Memory B cell (primary cell): ENCODE data around the gene PGBD5.
A peak's percentile ranks its signal among the peaks of the same experiment; 100 is the strongest.

ENCODE experiments used
- ATAC-seq: fragments of 150-1000 bp; cut with Tn5 transposase; 2 replicates; pipeline ENCODE4 v1.10.0; 2021; ENCODE audit warnings: low read depth, mild to moderate bottlenecking, moderate library complexity
- DNase-seq, 2 donors: peaks; one replicate each; pipeline ENCODE4 v3.0.0; 2022; ENCODE audit warnings: low spot score in 2 of 2
- H3K27ac Mint-ChIP-seq: one replicate; pipeline ENCODE4 v1.8.0; 2022; ENCODE audit warnings: mild to moderate bottlenecking, moderate library complexity, mixed read lengths
- H3K27me3 Mint-ChIP-seq: one replicate; pipeline ENCODE4 v1.8.0; 2022; ENCODE audit warnings: mixed read lengths
- H3K36me3 Mint-ChIP-seq: one replicate; pipeline ENCODE4 v1.8.0; 2022; ENCODE audit warnings: mild to moderate bottlenecking, mixed read lengths
- H3K4me1 Mint-ChIP-seq: one replicate; pipeline ENCODE4 v1.8.0; 2022; ENCODE audit warnings: mixed read lengths
- H3K4me3 Mint-ChIP-seq: one replicate; pipeline ENCODE4 v1.8.0; 2022; ENCODE audit warnings: mild to moderate bottlenecking, moderate library complexity, mixed read lengths
- H3K9me3 Mint-ChIP-seq: one replicate; pipeline ENCODE4 v1.8.0; 2022; ENCODE audit warnings: mixed read lengths

PGBD5 gene

GRCh38 chr1:230441183-230442029 is 15.3 kb upstream of the PGBD5 start:
- peaks cover 11% of the 10 kb centered on the region for H3K27me3 Mint-ChIP-seq
- peaks cover 6% of the 10 kb centered on the region for H3K9me3 Mint-ChIP-seq
- H3K4me1 Mint-ChIP-seq, result no peaks in the 10 kb centered on the region
- ATAC-seq, result no peak
- H3K36me3 Mint-ChIP-seq, result no peaks in the 10 kb centered on the region
- H3K4me3 Mint-ChIP-seq, result no peak overlapping the region
- no peak overlapping the region for H3K27ac Mint-ChIP-seq
- no peak for DNase-seq

- no peak for ATAC-seq
- DNase-seq, result no peak
- Mint-ChIP-seq H3K4me1 (no peaks in the 10 kb centered on the region), H3K9me3 (peaks cover 3% of the 10 kb centered on the region), H3K36me3 (no peaks in the 10 kb centered on the region), H3K27ac (no peak overlapping the region), H3K4me3 (no peak overlapping the region), H3K27me3 (peaks cover 6% of the 10 kb centered on the region)
Observed at GRCh38 chr1:230435108-230435507, 9.0 kb upstream of the PGBD5 start.

DNA sequence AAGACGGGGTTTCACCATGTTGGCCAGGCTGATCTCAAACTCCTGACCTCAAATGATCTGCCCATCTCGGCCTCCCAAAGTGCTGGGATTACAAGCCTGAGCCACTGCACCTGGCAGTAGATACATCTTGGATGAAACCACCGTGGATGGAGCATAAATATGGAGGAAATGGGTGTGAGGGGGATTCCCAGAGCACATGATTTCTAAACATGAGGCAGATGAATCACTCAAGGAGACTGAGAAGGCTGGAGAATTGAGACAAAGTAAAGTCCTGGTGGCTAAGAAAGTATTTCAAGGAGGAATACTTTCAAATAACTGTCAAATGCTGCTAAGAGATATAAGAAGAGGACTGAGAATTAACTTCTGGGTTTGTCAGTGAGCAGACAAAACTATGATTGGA is 5.4 kb upstream of the PGBD5 start:
- no peak overlapping the region for H3K4me3 Mint-ChIP-seq
- DNase-seq (no peak), ATAC-seq (no peak)
- H3K9me3 Mint-ChIP-seq, result peaks cover 4% of the 10 kb centered on the region
- H3K4me1 Mint-ChIP-seq, result peaks cover 5% of the 10 kb centered on the region
- no peak overlapping the region for H3K27ac Mint-ChIP-seq
- H3K36me3 Mint-ChIP-seq, result peaks cover 2% of the 10 kb centered on the region
- H3K27me3 Mint-ChIP-seq, result peaks cover 18% of the 10 kb centered on the region

DNA sequence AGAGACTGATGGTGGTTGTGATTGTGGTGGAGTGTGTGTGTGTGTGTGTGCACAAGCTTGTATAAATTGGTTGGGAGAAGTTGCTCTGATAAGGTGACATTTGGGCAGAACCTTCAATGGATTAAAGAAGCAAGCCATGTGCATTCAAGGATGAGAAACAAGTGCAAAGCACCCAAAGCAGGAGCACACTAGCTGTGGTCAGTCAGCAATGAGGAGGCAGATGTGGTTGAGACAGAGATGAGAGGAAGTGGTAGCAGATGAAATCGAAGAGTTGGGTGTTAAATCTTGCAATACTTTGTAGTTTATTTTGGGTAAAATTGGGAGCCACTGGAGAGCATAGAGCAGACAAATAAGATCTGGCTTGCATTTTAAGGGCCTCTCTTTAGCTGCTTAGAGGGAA is 4.4 kb upstream of the PGBD5 start:
- peaks cover 2% of the 10 kb centered on the region for H3K36me3 Mint-ChIP-seq
- no peak overlapping the region for H3K4me3 Mint-ChIP-seq
- peaks cover 4% of the 10 kb centered on the region for H3K9me3 Mint-ChIP-seq
- peaks cover 18% of the 10 kb centered on the region for H3K27me3 Mint-ChIP-seq
- ATAC-seq (no peak), DNase-seq (no peak)
- no peak overlapping the region for H3K27ac Mint-ChIP-seq
- H3K4me1 Mint-ChIP-seq, result peaks cover 5% of the 10 kb centered on the region

- Mint-ChIP-seq H3K4me1 (peaks cover 5% of the 10 kb centered on the region), H3K27ac (no peak overlapping the region), H3K9me3 (peaks cover 4% of the 10 kb centered on the region), H3K27me3 (peaks cover 17% of the 10 kb centered on the region), H3K4me3 (no peak overlapping the region), H3K36me3 (peaks cover 2% of the 10 kb centered on the region)
- ATAC-seq (no peak), DNase-seq (no peak)
Observed at GRCh38 chr1:230429067-230429735, 3.1 kb upstream of the PGBD5 start.

DNA sequence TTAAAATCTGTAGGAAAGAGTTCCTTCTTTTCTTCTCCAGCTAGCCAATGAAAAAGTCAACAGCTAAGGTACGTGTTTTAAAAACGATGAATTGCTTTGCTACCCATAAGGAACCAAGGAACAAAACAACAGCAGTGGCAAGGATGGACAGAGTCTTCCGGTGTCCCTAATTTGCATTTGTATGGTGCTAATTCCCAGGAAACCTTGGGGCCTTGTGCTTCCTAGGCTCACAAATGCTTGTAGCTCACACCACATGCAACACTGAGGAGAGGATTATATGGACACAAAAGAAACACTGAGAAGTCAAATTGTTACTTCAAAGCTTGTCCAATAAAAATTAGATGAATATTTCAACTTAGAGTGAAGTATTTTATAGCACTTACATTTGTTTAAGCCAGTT is 1.8 kb upstream of the PGBD5 start:
- Mint-ChIP-seq H3K4me3 (no peak overlapping the region), H3K9me3 (peaks cover 4% of the 10 kb centered on the region), H3K36me3 (peaks cover 2% of the 10 kb centered on the region), H3K4me1 (peaks cover 5% of the 10 kb centered on the region), H3K27ac (no peak overlapping the region), H3K27me3 (peaks cover 19% of the 10 kb centered on the region)
- DNase-seq, result no peak
- no peak for ATAC-seq

DNA sequence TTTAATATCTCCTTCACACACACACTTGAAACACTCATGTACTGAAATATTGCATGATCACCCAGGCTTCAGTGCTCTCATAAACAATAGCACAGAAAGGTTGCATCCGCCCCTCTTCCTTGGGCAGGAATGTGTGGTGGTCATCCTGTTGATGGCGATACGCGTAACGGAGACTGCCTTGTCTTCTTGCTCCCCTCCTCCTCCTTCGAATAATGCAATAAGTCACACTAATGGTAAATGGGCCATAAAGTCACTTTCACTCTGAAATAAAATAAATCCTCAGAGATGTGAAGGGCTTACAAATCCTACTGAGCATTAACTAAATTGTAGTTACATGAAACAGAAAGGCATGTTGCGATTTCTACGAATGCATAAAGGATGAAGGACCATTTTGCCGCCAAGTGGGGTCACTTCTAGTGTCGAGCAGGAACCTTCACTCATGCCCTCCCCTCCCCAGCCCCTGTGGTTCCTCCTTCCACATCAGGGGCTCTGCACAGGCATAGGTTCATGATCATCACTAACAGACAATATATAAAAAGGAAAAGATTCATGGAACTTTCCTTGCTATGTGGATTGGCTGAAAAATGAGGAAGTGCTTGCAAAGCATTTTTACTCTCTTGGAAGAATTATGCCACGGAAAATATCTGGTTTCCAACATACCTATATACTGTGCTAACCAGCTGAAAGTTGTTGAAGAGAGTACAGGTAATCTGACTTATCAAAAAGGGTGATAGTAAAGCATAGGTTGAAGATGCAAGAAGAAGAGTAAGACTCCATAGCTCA is 1.2 kb upstream of the PGBD5 start:
- DNase-seq (no peak), ATAC-seq (no peak)
- Mint-ChIP-seq H3K27me3 (peaks cover 24% of the 10 kb centered on the region), H3K9me3 (peaks cover 4% of the 10 kb centered on the region), H3K4me3 (peak overlapping the region; percentile 76), H3K27ac (no peak overlapping the region), H3K4me1 (peaks cover 7% of the 10 kb centered on the region), H3K36me3 (peaks cover 2% of the 10 kb centered on the region)

DNA sequence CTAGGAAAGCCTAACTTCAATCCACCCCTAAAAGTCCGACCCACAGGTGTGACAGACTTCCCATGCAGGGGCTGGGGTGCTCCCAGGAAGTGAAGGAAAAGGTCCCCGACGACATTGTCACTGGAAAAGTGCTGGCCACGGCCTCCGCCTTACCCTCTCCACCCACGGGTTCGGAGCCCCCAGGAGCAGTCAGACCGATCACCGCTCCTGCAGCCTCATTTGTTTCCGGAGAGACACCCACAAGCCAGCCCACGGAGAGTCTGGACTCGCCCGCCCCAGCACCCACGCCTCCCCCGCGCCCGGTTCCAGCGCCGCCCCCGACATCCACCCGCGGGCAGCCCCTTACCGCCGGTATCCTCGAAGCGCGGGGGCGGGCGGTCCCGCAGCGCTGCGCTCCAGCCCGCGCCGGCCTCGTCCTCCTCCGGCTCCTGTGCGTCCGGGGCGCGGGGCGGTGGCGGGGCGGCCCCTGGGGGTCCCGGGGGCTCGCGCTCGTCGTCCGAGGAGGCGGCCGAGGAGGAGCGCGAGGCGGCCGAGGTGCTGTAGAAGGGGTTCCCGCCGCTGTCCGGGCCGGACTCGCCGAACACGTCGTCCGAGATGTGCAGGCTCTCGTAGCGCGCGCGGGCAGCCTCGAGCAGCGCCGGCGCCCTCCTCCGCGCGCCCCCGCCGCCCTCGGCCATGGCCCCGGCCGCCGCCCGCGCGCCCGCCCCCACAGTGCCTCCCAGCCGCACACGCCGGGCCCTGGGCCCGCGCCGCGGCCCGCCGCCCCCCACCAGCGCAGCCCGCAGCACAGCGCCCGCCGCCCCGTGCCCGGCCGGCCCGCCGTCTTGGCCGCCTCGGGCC is 660 bp downstream of the PGBD5 start:
- peaks cover 26% of the 10 kb centered on the region for H3K27me3 Mint-ChIP-seq
- H3K9me3 Mint-ChIP-seq, result peaks cover 4% of the 10 kb centered on the region
- DNase-seq (no peak), ATAC-seq (no peak)
- peak overlapping the region; percentile 33 for H3K4me3 Mint-ChIP-seq
- no peak overlapping the region for H3K27ac Mint-ChIP-seq
- peaks cover 7% of the 10 kb centered on the region for H3K4me1 Mint-ChIP-seq
- peaks cover 4% of the 10 kb centered on the region for H3K36me3 Mint-ChIP-seq

DNA sequence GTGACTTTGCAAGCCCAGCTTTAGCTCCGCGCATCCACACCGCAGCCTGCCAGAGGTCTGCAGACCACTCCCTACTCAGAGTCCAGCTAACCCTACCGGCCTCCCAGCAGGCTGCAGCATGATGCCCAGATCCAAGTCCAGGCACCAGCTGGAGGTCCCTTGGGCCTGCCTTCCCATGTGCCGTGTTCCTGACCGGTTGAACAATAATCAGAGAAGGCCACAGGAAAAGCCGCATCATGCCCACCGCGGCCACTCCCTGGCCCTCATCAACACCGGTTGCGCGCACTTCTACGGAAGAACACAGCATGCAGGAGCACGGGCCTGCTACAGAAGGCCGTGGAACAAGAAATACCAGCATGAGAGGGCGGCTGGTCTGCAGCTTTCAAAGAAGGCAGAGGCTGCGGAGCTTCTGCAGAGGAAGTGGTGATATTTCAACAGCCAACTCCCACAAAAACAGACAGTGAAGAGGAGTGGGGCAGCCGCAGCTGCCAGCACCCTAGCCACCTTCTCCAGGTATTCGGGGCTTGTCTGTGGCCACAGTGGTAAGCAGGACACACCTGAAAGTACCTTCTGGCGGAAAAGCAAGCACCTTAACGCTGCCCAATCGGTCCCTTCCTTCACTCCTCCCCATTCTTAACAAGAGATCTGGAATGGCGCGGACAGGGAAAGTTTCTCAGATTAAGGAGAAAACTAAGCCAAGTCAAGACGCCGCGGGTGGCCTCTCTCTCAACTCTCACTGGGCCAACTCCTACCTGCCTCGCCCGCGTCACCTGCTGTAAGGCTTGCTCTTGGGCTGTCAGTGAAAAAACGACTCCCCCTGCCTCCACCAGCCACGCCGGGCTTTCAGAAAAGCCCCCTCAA is 1.5 kb downstream of the PGBD5 start:
- H3K4me1 Mint-ChIP-seq, result peaks cover 7% of the 10 kb centered on the region
- H3K9me3 Mint-ChIP-seq, result peaks cover 9% of the 10 kb centered on the region
- H3K27ac Mint-ChIP-seq, result no peak overlapping the region
- peak overlapping the region; percentile 33 for H3K4me3 Mint-ChIP-seq
- peaks cover 4% of the 10 kb centered on the region for H3K36me3 Mint-ChIP-seq
- DNase-seq (no peak), ATAC-seq (no peak)
- peaks cover 24% of the 10 kb centered on the region for H3K27me3 Mint-ChIP-seq

DNA sequence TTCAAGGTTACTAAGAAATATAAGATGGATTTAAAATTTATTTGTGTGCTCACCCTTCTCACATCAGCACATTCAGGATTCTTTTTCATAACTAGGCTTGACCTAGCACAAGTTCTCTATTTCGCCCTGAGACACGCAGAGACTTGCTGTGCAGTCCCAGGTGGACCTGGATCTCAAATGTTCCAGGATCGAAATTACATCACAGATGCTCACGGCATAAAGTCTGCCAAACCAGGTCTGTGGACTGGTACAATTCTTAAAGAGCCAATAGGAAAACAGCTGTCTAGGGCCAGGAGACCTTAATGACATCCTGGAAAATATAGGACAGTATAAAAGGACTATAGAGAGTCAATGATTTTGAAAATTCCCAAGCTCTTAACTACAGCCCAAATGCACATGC is 2.2 kb downstream of the PGBD5 start:
- no peak for ATAC-seq
- Mint-ChIP-seq H3K36me3 (peaks cover 4% of the 10 kb centered on the region), H3K27me3 (peaks cover 20% of the 10 kb centered on the region), H3K4me1 (peaks cover 7% of the 10 kb centered on the region), H3K27ac (no peak overlapping the region), H3K4me3 (no peak overlapping the region), H3K9me3 (peaks cover 11% of the 10 kb centered on the region)
- no peak for DNase-seq

DNA sequence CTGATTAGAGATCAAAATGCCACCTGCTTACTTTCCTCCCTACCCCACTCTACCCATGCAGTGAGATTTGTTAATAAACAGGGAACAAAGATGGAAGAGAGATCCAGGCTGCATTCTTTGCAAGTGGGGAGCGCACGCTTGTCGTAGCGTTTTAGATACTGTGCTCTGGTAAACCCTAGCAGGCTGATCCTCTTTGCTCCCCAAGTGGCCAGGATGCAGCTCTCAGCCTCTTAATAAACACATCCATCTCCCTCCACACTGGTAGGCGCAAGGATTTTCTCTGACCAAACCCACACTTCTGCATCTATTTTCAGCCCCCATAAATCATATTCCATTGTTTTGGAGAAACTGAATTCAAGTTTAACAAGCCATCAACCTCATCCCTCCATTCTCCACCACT is 2.9 kb downstream of the PGBD5 start:
- H3K9me3 Mint-ChIP-seq, result peaks cover 11% of the 10 kb centered on the region
- H3K27me3 Mint-ChIP-seq, result peaks cover 21% of the 10 kb centered on the region
- DNase-seq, result no peak
- no peak overlapping the region for H3K4me3 Mint-ChIP-seq
- no peak overlapping the region for H3K27ac Mint-ChIP-seq
- H3K4me1 Mint-ChIP-seq, result peaks cover 7% of the 10 kb centered on the region
- H3K36me3 Mint-ChIP-seq, result peaks cover 4% of the 10 kb centered on the region
- no peak for ATAC-seq

- DNase-seq (no peak), ATAC-seq (no peak)
- peaks cover 11% of the 10 kb centered on the region for H3K9me3 Mint-ChIP-seq
- peaks cover 7% of the 10 kb centered on the region for H3K4me1 Mint-ChIP-seq
- H3K4me3 Mint-ChIP-seq, result no peak overlapping the region
- H3K27me3 Mint-ChIP-seq, result peaks cover 24% of the 10 kb centered on the region
- H3K27ac Mint-ChIP-seq, result no peak overlapping the region
- H3K36me3 Mint-ChIP-seq, result peaks cover 4% of the 10 kb centered on the region
Observed at GRCh38 chr1:230422221-230422981, 3.7 kb downstream of the PGBD5 start.
